ENCODE measurements around the gene BTF3L4.

DNA sequence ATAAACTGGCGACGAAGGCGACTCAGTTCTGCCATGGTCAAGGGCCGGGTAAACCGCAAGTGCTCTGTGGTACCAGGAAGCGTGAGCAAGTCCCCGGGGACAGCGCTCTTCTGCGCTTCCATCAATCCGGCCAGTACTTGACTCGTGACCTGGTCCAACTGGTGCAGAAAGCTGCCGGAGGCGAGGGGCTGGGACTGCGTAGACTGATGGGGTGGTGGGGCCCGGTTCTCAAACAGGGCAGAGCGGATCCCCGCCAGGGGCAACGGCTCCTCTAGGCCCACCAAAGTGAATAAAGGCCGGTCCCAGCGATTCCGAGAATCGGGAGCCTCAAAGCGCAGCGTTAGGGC lies 23.3 kb upstream of the BTF3L4 start:
- TF ChIP-seq EZH2 (IDR thresholded peaks at IDR 0.05; ENCODE audit: low read depth), result no peak
- TF ChIP-seq, protein P1, sequence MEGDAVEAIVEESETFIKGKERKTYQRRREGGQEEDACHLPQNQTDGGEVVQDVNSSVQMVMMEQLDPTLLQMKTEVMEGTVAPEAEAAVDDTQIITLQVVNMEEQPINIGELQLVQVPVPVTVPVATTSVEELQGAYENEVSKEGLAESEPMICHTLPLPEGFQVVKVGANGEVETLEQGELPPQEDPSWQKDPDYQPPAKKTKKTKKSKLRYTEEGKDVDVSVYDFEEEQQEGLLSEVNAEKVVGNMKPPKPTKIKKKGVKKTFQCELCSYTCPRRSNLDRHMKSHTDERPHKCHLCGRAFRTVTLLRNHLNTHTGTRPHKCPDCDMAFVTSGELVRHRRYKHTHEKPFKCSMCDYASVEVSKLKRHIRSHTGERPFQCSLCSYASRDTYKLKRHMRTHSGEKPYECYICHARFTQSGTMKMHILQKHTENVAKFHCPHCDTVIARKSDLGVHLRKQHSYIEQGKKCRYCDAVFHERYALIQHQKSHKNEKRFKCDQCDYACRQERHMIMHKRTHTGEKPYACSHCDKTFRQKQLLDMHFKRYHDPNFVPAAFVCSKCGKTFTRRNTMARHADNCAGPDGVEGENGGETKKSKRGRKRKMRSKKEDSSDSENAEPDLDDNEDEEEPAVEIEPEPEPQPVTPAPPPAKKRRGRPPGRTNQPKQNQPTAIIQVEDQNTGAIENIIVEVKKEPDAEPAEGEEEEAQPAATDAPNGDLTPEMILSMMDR (conservative IDR thresholded peaks at IDR 0.05), result no peak

Measured in PC-9 (cell line).